SK-N-SH treated with all-trans-retinoic acid at 6 μM for 48 hours (cell line): Measurements from ENCODE around the gene NELFCD.

Experiments
- CSDC2 ChIP-seq: fragments of 250-450 bp; sonication (Bioruptor Pico); IDR thresholded peaks from 2 replicates; pipeline ENCODE4 v1.5.0; 2020; ENCODE audit warnings: mild to moderate bottlenecking, moderate library complexity
- SNAI2 ChIP-seq: fragments of 250-450 bp; sonication (Bioruptor Pico); IDR thresholded peaks from 2 replicates; pipeline ENCODE4 v1.5.0; 2020; ENCODE audit warnings: mild to moderate bottlenecking, moderate library complexity
- ZC3H10 ChIP-seq: fragments of 250-450 bp; sonication (Bioruptor Pico); IDR thresholded peaks from 2 replicates; pipeline ENCODE4 v1.5.1; 2021; ENCODE audit warnings: mild to moderate bottlenecking, moderate library complexity
- ZFP30 ChIP-seq: fragments of 450-650 bp; formaldehyde crosslinking; IDR thresholded peaks from 2 replicates; pipeline ENCODE4 v1.5.0; 2022; ENCODE audit warnings: mild to moderate bottlenecking, moderate library complexity
- TF ChIP-seq, protein P1 (sequence below): fragments of 250-450 bp; sonication (Bioruptor Pico); IDR thresholded peaks from 2 replicates; pipeline ENCODE4 v1.8.0; 2020; ENCODE audit warnings: mild to moderate bottlenecking, moderate library complexity, borderline replicate concordance
- TF ChIP-seq, protein P2 (sequence below): fragments of 250-450 bp; sonication (Bioruptor Pico); IDR thresholded peaks from 2 replicates; pipeline ENCODE4 v1.5.0; 2020; ENCODE audit warnings: mild to moderate bottlenecking, moderate library complexity

DNA sequence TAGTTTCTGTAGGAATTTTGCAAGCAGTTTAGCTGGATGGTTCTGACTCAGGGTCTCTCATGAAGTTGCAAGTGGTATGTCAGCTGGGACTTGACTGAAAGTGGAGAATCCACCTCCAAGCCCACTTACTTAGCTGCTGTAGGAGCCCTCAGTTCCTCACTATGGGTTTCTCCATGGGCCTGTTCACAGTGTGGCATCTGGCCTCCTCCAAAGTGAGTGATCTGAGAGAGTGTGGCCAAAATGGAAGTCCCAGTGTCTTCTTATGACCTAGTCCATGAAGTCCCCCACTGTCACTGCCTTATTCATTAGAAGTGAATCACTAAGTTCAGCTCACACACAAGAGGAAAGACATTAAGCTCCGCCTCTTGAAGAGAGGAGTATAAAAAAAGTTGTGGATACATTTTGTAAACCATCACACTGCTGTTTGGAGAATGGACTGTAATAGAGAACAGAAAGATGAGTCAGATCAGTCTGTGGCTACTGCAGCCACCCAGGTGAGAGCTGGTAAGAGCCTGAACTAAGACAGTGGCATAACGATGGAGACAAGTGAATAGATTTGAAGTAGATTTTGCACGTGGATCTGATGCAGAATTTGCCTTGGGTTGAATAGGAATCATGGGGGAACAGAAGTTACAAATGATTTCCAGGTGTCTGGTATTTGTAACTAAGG, 4.9 kb upstream of the NELFCD start:
- no peak for TF ChIP-seq CSDC2 (CRISPR knock-in tag)
- no peak for TF ChIP-seq ZFP30 (CRISPR knock-in tag)
- TF ChIP-seq ZC3H10 (CRISPR knock-in tag) = no peak
- TF ChIP-seq, protein P1, sequence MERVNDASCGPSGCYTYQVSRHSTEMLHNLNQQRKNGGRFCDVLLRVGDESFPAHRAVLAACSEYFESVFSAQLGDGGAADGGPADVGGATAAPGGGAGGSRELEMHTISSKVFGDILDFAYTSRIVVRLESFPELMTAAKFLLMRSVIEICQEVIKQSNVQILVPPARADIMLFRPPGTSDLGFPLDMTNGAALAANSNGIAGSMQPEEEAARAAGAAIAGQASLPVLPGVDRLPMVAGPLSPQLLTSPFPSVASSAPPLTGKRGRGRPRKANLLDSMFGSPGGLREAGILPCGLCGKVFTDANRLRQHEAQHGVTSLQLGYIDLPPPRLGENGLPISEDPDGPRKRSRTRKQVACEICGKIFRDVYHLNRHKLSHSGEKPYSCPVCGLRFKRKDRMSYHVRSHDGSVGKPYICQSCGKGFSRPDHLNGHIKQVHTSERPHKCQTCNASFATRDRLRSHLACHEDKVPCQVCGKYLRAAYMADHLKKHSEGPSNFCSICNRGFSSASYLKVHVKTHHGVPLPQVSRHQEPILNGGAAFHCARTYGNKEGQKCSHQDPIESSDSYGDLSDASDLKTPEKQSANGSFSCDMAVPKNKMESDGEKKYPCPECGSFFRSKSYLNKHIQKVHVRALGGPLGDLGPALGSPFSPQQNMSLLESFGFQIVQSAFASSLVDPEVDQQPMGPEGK = no peak
- TF ChIP-seq SNAI2 (CRISPR knock-in tag) = no peak
- TF ChIP-seq, protein P2, sequence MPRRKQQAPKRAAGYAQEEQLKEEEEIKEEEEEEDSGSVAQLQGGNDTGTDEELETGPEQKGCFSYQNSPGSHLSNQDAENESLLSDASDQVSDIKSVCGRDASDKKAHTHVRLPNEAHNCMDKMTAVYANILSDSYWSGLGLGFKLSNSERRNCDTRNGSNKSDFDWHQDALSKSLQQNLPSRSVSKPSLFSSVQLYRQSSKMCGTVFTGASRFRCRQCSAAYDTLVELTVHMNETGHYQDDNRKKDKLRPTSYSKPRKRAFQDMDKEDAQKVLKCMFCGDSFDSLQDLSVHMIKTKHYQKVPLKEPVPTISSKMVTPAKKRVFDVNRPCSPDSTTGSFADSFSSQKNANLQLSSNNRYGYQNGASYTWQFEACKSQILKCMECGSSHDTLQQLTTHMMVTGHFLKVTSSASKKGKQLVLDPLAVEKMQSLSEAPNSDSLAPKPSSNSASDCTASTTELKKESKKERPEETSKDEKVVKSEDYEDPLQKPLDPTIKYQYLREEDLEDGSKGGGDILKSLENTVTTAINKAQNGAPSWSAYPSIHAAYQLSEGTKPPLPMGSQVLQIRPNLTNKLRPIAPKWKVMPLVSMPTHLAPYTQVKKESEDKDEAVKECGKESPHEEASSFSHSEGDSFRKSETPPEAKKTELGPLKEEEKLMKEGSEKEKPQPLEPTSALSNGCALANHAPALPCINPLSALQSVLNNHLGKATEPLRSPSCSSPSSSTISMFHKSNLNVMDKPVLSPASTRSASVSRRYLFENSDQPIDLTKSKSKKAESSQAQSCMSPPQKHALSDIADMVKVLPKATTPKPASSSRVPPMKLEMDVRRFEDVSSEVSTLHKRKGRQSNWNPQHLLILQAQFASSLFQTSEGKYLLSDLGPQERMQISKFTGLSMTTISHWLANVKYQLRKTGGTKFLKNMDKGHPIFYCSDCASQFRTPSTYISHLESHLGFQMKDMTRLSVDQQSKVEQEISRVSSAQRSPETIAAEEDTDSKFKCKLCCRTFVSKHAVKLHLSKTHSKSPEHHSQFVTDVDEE (CRISPR knock-in tag) = no peak
